Activated CD8-positive, alpha-beta memory T cell treated with anti-CD3 and anti-CD28 coated beads, Interleukin-2, amount 10 ng/mL, durations not matched to agents 7 days and 5 days (primary cell): ENCODE measurements around the gene UNG. TPM values are rescaled to one million over a fixed set of nuclear protein-coding genes. Genes with fewer than 3 reads are reported as not detected.
"Not testable (repeated sequence)": the region's sequence is repeated elsewhere in the genome, so short reads cannot be mapped to it uniquely, and the experiment has no call there.

Experiments
- ATAC-seq: fragments of 150-1000 bp; cut with Tn5 transposase; one replicate; pipeline ENCODE4 v1.10.0; 2021; ENCODE audit warnings: moderate library complexity
- CTCF ChIA-PET: fragments of 350-600 bp; sonication (Branson Sonifier 250); formaldehyde crosslinking; loops from one replicate; lab custom pipeline; 2021; ENCODE audit warnings: antibody characterized with exemption; lab: Charles Lee
- DNase-seq: peaks from one replicate; pipeline ENCODE4 v3.0.0-alpha.2; 2020
- H3K27ac Mint-ChIP-seq: one replicate; pipeline ENCODE4 v1.8.0; 2021; ENCODE audit warnings: mild to moderate bottlenecking, mixed read lengths
- H3K27me3 Mint-ChIP-seq: one replicate; pipeline ENCODE4 v1.8.0; 2021; ENCODE audit warnings: mixed read lengths
- H3K36me3 Mint-ChIP-seq: one replicate; pipeline ENCODE4 v1.8.0; 2021; ENCODE audit warnings: mild to moderate bottlenecking, mixed read lengths
- H3K4me1 Mint-ChIP-seq: one replicate; pipeline ENCODE4 v1.8.0; 2021; ENCODE audit warnings: mixed read lengths
- H3K4me3 Mint-ChIP-seq: one replicate; pipeline ENCODE4 v1.8.0; 2021; ENCODE audit warnings: mild to moderate bottlenecking, moderate library complexity, mixed read lengths
- H3K9me3 Mint-ChIP-seq: one replicate; pipeline ENCODE4 v1.8.0; 2022; ENCODE audit warnings: low read depth, mixed read lengths
- total RNA-seq, 2 experiments: library from RNA; stranded (reverse); gene quantifications; one replicate each; pipeline ENCODE4 v1.2.3, GENCODE V29; 2021

UNG gene
- total RNA-seq, 2 experiments from 2014 or later = 53.7 to 75.6 TPM

- no peak overlapping the region for H3K27ac Mint-ChIP-seq
- DNase-seq (no peak), ATAC-seq (no peak)
- H3K27me3 Mint-ChIP-seq = no peaks in the 10 kb centered on the region
- no peaks in the 10 kb centered on the region for H3K9me3 Mint-ChIP-seq
- H3K4me3 Mint-ChIP-seq = no peak overlapping the region
- no peaks in the 10 kb centered on the region for H3K36me3 Mint-ChIP-seq
- H3K4me1 Mint-ChIP-seq = no peaks in the 10 kb centered on the region
- CTCF ChIA-PET = interaction anchor here (0.9 to 1.0 kb wide), 2 partner anchors 10 to 15 kb away, joined by 3 read pairs; partner anchors contain the start of gene ACACB
These were observed 34.0 kb downstream of the UNG start for GRCh38 chr12:109131154-109132050.

GRCh38 chr12:109134186-109134917 is 37.0 kb downstream of the UNG start:
- no peaks in the 10 kb centered on the region for H3K4me1 Mint-ChIP-seq
- H3K9me3 Mint-ChIP-seq = no peaks in the 10 kb centered on the region
- CTCF ChIA-PET = interaction anchor here (1.3 to 1.7 kb wide), 2 partner anchors 23 to 259 kb away, joined by 3 to 6 read pairs; no protein-coding TSS in a partner anchor
- ATAC-seq = no peak
- DNase-seq = no peak
- peaks cover 5% of the 10 kb centered on the region for H3K27me3 Mint-ChIP-seq
- H3K4me3 Mint-ChIP-seq = no peak overlapping the region
- H3K27ac Mint-ChIP-seq = no peak overlapping the region
- H3K36me3 Mint-ChIP-seq = no peaks in the 10 kb centered on the region

GRCh38 chr12:109137055-109137454 is 39.7 kb downstream of the UNG start:
- no peaks in the 10 kb centered on the region for H3K9me3 Mint-ChIP-seq
- ATAC-seq (no peak), DNase-seq (no peak)
- no peak overlapping the region for H3K27ac Mint-ChIP-seq
- CTCF ChIA-PET = no interaction called here
- peaks cover 2% of the 10 kb centered on the region for H3K36me3 Mint-ChIP-seq
- no peaks in the 10 kb centered on the region for H3K4me1 Mint-ChIP-seq
- H3K4me3 Mint-ChIP-seq = no peak overlapping the region
- H3K27me3 Mint-ChIP-seq = peaks cover 5% of the 10 kb centered on the region

- no peak for DNase-seq
- H3K9me3 Mint-ChIP-seq = no peaks in the 10 kb centered on the region
- peaks cover 5% of the 10 kb centered on the region for H3K36me3 Mint-ChIP-seq
- no peak overlapping the region for H3K4me3 Mint-ChIP-seq
- no peak for ATAC-seq
- CTCF ChIA-PET = interaction anchor here (1.0 to 4.2 kb wide), 2 partner anchors 27 to 246 kb away, joined by 3 to 15 read pairs; no protein-coding TSS in a partner anchor
- H3K27ac Mint-ChIP-seq = no peak overlapping the region
- H3K4me1 Mint-ChIP-seq = peaks cover 6% of the 10 kb centered on the region
- H3K27me3 Mint-ChIP-seq = peaks cover 5% of the 10 kb centered on the region
These were observed 42.0 kb downstream of the UNG start for GRCh38 chr12:109139360-109139759.

- Mint-ChIP-seq H3K4me1 (peaks cover 6% of the 10 kb centered on the region), H3K9me3 (no peaks in the 10 kb centered on the region), H3K36me3 (peaks cover 5% of the 10 kb centered on the region), H3K4me3 (no peak overlapping the region), H3K27me3 (peaks cover 5% of the 10 kb centered on the region), H3K27ac (no peak overlapping the region)
- ATAC-seq = no peak
- CTCF ChIA-PET = interaction anchor here (1.0 to 4.2 kb wide), 2 partner anchors 27 to 246 kb away, joined by 3 to 15 read pairs; no protein-coding TSS in a partner anchor
- DNase-seq = no peak
These were observed 42.4 kb downstream of the UNG start for GRCh38 chr12:109139791-109140190.

- ATAC-seq (no peak), DNase-seq (no peak)
- Mint-ChIP-seq H3K36me3 (peaks cover 5% of the 10 kb centered on the region), H3K27ac (no peak overlapping the region), H3K27me3 (peaks cover 5% of the 10 kb centered on the region), H3K4me1 (peaks cover 6% of the 10 kb centered on the region), H3K9me3 (no peaks in the 10 kb centered on the region), H3K4me3 (no peak overlapping the region)
- CTCF ChIA-PET = interaction anchor here (0.7 to 4.2 kb wide), 2 partner anchors 28 to 523 kb away, joined by 3 to 15 read pairs; no protein-coding TSS in a partner anchor
These were observed 43.2 kb downstream of the UNG start for GRCh38 chr12:109140560-109140959.

- Mint-ChIP-seq H3K4me1 (peaks cover 6% of the 10 kb centered on the region), H3K4me3 (no peak overlapping the region), H3K36me3 (peaks cover 5% of the 10 kb centered on the region), H3K9me3 (no peaks in the 10 kb centered on the region), H3K27ac (no peak overlapping the region), H3K27me3 (peaks cover 2% of the 10 kb centered on the region)
- CTCF ChIA-PET = no interaction called here
- DNase-seq = no peak
- no peak for ATAC-seq
These were observed 46.8 kb downstream of the UNG start for GRCh38 chr12:109144224-109144623.

DNA sequence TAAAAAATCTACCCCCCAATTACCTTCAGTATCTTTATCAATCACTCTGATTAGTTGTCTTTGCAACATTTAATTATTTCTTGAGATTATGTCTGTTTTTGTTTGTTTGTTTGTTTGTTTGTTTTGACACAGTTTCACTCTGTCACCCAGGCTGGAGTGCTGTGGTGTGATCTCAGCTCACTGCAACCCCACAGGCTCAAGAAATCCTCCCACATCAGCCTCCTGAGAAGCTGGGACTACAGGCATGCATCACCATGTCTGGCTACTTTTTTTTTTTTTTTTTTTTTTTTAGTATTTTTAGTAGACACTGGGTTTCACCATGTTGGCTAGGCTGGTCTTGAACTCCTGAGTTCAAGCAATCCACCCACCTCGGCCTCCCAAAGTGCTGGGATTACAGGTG is 49.7 kb downstream of the UNG start:
- DNase-seq, H3K27ac Mint-ChIP-seq, H3K27me3 Mint-ChIP-seq, H3K4me1 Mint-ChIP-seq, CTCF ChIA-PET, H3K36me3 Mint-ChIP-seq, H3K4me3 Mint-ChIP-seq, H3K9me3 Mint-ChIP-seq, ATAC-seq: not testable (repeated sequence)

DNA sequence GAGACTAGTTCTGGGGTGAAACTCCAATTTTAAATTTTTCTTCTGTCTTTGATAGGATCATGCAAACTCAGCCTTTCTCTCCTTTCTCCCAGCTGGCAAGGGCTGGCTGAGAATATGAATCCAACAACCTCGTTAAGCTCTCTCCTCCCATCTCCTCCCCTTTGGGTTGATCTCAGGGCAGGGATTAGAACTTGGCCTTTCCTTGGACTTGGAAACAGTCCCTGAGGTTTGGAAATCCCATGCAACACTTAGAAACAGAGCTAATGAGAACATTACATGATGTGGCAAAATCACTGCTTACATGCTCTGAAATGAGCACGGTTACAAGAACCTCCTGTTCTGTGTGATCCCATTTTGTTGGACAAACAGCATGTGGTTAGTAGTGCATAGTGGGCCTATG is 50.6 kb downstream of the UNG start:
- H3K27me3 Mint-ChIP-seq = peaks cover 10% of the 10 kb centered on the region
- no peak overlapping the region for H3K4me3 Mint-ChIP-seq
- no peak for ATAC-seq
- CTCF ChIA-PET = no interaction called here
- no peaks in the 10 kb centered on the region for H3K9me3 Mint-ChIP-seq
- no peak overlapping the region for H3K27ac Mint-ChIP-seq
- H3K36me3 Mint-ChIP-seq = peaks cover under 1% of the 10 kb centered on the region
- H3K4me1 Mint-ChIP-seq = peaks cover under 1% of the 10 kb centered on the region
- no peak for DNase-seq

DNA sequence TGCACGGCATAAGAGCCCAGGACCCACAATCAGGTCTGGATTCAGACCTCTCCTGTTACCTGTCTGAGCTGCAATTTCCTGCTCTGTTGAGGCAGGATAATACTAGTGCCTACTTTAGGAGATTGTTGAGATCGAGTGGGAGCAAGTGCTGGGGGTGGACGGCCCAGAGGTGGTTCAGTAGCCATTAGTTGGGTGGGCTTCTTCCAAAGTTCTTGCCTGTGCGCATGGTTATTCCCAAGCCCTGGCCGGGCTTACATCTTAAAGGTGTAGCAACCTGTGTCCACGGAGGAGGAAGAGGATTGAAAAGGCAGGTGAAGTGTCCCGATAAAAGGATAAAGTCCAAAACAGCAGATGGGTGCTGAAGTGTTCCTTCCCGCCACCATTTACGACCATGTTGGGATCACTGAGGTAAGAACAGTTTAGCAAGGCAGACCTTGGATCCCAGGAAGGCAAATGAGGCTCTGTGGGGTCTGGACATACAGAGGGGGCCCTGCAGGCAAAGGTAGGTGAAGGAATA is 52.8 kb downstream of the UNG start:
- CTCF ChIA-PET = no interaction called here
- no peak for DNase-seq
- H3K27me3 Mint-ChIP-seq = peaks cover 10% of the 10 kb centered on the region
- no peak overlapping the region for H3K27ac Mint-ChIP-seq
- H3K36me3 Mint-ChIP-seq = no peaks in the 10 kb centered on the region
- H3K4me3 Mint-ChIP-seq = no peak overlapping the region
- no peaks in the 10 kb centered on the region for H3K9me3 Mint-ChIP-seq
- H3K4me1 Mint-ChIP-seq = peaks cover 4% of the 10 kb centered on the region
- ATAC-seq = no peak

DNA sequence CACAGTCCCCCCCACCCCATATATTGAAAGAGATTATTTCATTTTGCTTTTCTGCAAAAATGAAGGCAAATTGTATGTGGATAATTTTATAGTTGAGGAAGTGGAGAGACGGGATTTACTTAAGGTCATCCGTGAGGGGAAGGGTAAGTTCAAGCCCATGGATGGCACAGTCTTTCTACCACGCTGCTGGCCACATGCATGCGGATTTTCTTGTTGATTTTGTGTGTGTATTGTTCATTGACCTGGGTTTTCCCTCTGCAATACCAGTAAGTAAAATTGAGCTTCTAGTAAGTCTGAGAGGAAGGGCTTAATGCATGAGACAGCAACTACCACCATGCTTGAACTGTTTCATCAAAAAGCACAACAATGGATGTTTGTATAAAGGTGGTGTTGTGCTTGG is 54.1 kb downstream of the UNG start:
- peaks cover 12% of the 10 kb centered on the region for H3K4me1 Mint-ChIP-seq
- H3K27me3 Mint-ChIP-seq = peaks cover 10% of the 10 kb centered on the region
- CTCF ChIA-PET = no interaction called here
- ATAC-seq (no peak), DNase-seq (no peak)
- no peak overlapping the region for H3K27ac Mint-ChIP-seq
- no peaks in the 10 kb centered on the region for H3K36me3 Mint-ChIP-seq
- H3K4me3 Mint-ChIP-seq = no peak overlapping the region
- H3K9me3 Mint-ChIP-seq = no peaks in the 10 kb centered on the region

GRCh38 chr12:109153821-109154441 is 56.5 kb downstream of the UNG start:
- Mint-ChIP-seq H3K27me3 (peaks cover 8% of the 10 kb centered on the region), H3K4me1 (peaks cover 14% of the 10 kb centered on the region), H3K36me3 (no peaks in the 10 kb centered on the region), H3K4me3 (peak overlapping the region; percentile 83), H3K9me3 (no peaks in the 10 kb centered on the region), H3K27ac (peak overlapping the region; percentile 56)
- ATAC-seq (no peak), DNase-seq (no peak)
- CTCF ChIA-PET = interaction anchor here (1.1 kb wide), 1 partner anchor 42 kb away, joined by 3 read pairs; no protein-coding TSS in a partner anchor
